Activated CD4-positive, alpha-beta T cell treated with anti-CD3 and anti-CD28 coated beads, Interleukin-2, amount 50 U/mL, for 4 hours (primary cell): ENCODE data around the gene TM4SF20.
"Not testable (repeated sequence)": the region's sequence is repeated elsewhere in the genome, so short reads cannot be mapped to it uniquely, and the experiment has no call there.

Source experiments
- DNase-seq, 2 experiments: peaks; one replicate each; pipeline ENCODE4 v3.0.0-alpha.2; 2020

The TM4SF20 gene

GRCh38 chr2:227398684-227399670 lies 19.9 kb upstream of the TM4SF20 start:
- DNase-seq: no peak

GRCh38 chr2:227397562-227397961 lies 18.5 kb upstream of the TM4SF20 start:
- no peak for DNase-seq

GRCh38 chr2:227395556-227395955 lies 16.4 kb upstream of the TM4SF20 start:
- DNase-seq: no peak

- no peak for DNase-seq
These were observed 15.3 kb upstream of the TM4SF20 start for GRCh38 chr2:227394401-227394800.

GRCh38 chr2:227390468-227391256 lies 11.6 kb upstream of the TM4SF20 start:
- DNase-seq: no peak

GRCh38 chr2:227389661-227390060 lies 10.6 kb upstream of the TM4SF20 start:
- no peak for DNase-seq

GRCh38 chr2:227389231-227389630 lies 10.1 kb upstream of the TM4SF20 start:
- DNase-seq: no peak

GRCh38 chr2:227388537-227389011 lies 9.5 kb upstream of the TM4SF20 start:
- DNase-seq: no peak

GRCh38 chr2:227387583-227387982 lies 8.5 kb upstream of the TM4SF20 start, which contains the start of gene SCYGR1:
Gene SCYGR1, minus strand, starts transcription at chr2:227387949. Its CDS starts 0 bp downstream, at chr2:227387949.
- DNase-seq: not testable (repeated sequence)

- no peak for DNase-seq
These were observed 7.5 kb upstream of the TM4SF20 start for GRCh38 chr2:227386630-227387029.

- DNase-seq: no peak
These were observed 4.6 kb upstream of the TM4SF20 start for GRCh38 chr2:227383686-227384085.

GRCh38 chr2:227382241-227382835 lies 3.2 kb upstream of the TM4SF20 start:
- DNase-seq: peak in 1 of 2 experiments; percentile 22

GRCh38 chr2:227378371-227378782 lies 729 bp downstream of the TM4SF20 start:
- DNase-seq: no peak

- no peak for DNase-seq
These were observed 1.4 kb downstream of the TM4SF20 start for GRCh38 chr2:227377467-227378351.

- no peak for DNase-seq
These were observed 2.3 kb downstream of the TM4SF20 start for GRCh38 chr2:227376656-227377396.

GRCh38 chr2:227374158-227374557 lies 4.9 kb downstream of the TM4SF20 start:
- peak in 1 of 2 experiments; percentile 6 for DNase-seq

GRCh38 chr2:227373389-227373788 lies 5.7 kb downstream of the TM4SF20 start:
- no peak for DNase-seq

GRCh38 chr2:227370791-227371312 lies 8.3 kb downstream of the TM4SF20 start:
- no peak for DNase-seq

GRCh38 chr2:227370092-227370491 lies 9.0 kb downstream of the TM4SF20 start:
- DNase-seq: no peak

GRCh38 chr2:227368574-227368973 lies 10.5 kb downstream of the TM4SF20 start:
- no peak for DNase-seq

GRCh38 chr2:227367427-227367795 lies 11.7 kb downstream of the TM4SF20 start:
- no peak for DNase-seq
